Mesendoderm (in vitro differentiated cells): Measurements from ENCODE around the gene USP7.

Source experiments
- DNase-seq: peaks from one replicate; pipeline ENCODE4 v3.0.0; 2013
- H2AK5ac ChIP-seq: 2 replicates; pipeline ENCODE4 v1.6.1; 2013; ENCODE audit warnings: low read length, inconsistent platforms
- H2BK120ac ChIP-seq: 2 replicates; pipeline ENCODE4 v1.6.1; 2013; ENCODE audit warnings: low read depth, mild to moderate bottlenecking, low read length, moderate library complexity, mixed read lengths
- H2BK15ac ChIP-seq: replicated peaks from 2 replicates; pipeline ENCODE4 v1.6.1; 2013; ENCODE audit warnings: low read depth, mild to moderate bottlenecking, moderate library complexity
- H2BK5ac ChIP-seq: 2 replicates; pipeline ENCODE4 v1.6.1; 2013; ENCODE audit warnings: low read length, inconsistent platforms
- H3K18ac ChIP-seq: 2 replicates; pipeline ENCODE4 v1.6.1; 2013; ENCODE audit warnings: mild to moderate bottlenecking, low read length, mixed read lengths
- H3K23ac ChIP-seq: one replicate; pipeline ENCODE4 v1.6.1; 2013; ENCODE audit warnings: low read length
- H3K27ac ChIP-seq: 2 replicates; pipeline ENCODE4 v1.5.1; 2013; ENCODE audit warnings: low read depth, mild to moderate bottlenecking, inconsistent platforms, low read length, moderate library complexity
- H3K27me3 ChIP-seq: 2 replicates; pipeline ENCODE4 v1.6.1; 2013; ENCODE audit warnings: low read length, control low read depth, mild to moderate bottlenecking, inconsistent platforms; ENCODE audit not compliant: insufficient read depth, poor library complexity
- H3K36me3 ChIP-seq: 2 replicates; pipeline ENCODE4 v1.6.1; 2013; ENCODE audit warnings: low read length, inconsistent platforms; ENCODE audit not compliant: control insufficient read depth, insufficient read depth
- H3K4ac ChIP-seq: one replicate; pipeline ENCODE4 v1.6.1; 2013; ENCODE audit warnings: low read depth, mild to moderate bottlenecking, low read length, moderate library complexity
- H3K4me1 ChIP-seq: 2 replicates; pipeline ENCODE4 v1.6.1; 2013; ENCODE audit warnings: low read depth, low read length, inconsistent platforms; ENCODE audit not compliant: control insufficient read depth
- H3K4me2 ChIP-seq: 2 replicates; pipeline ENCODE4 v1.6.1; 2013; ENCODE audit warnings: low read length
- H3K4me3 ChIP-seq: 2 replicates; pipeline ENCODE4 v1.5.1; 2013; ENCODE audit warnings: mild to moderate bottlenecking, low read length
- H3K56ac ChIP-seq: one replicate; pipeline ENCODE4 v1.6.1; 2013; ENCODE audit warnings: low read length
- H3K79me1 ChIP-seq: 2 replicates; pipeline ENCODE4 v1.6.1; 2013; ENCODE audit warnings: low read length, inconsistent platforms
- H3K79me2 ChIP-seq: 2 replicates; pipeline ENCODE4 v1.6.1; 2013; ENCODE audit warnings: mild to moderate bottlenecking, low read length; ENCODE audit not compliant: control insufficient read depth, insufficient read depth
- H3K9ac ChIP-seq: 2 replicates; pipeline ENCODE4 v1.6.1; 2013; ENCODE audit warnings: low read length, inconsistent platforms
- H4K5ac ChIP-seq: one replicate; pipeline ENCODE4 v1.6.1; 2013; ENCODE audit warnings: low read length
- H4K8ac ChIP-seq: one replicate; pipeline ENCODE4 v1.6.1; 2013; ENCODE audit warnings: low read depth, mild to moderate bottlenecking, control low read depth, low read length, moderate library complexity
- WGBS: extraction: QIAGEN DNeasy Blood & Tissue Kit; methylation state at CpG from one replicate; pipeline ENCODE4 v1.1.7; 2013; ENCODE audit warnings: low lambda C conversion rate, missing lambda C conversion rate; ENCODE audit not compliant: insufficient coverage; ENCODE audit errors: extremely low coverage; 5-methylcytosine and 5-hydroxymethylcytosine counted together

USP7 gene

GRCh38 chr16:8887431-8887765 lies 76.3 kb downstream of the USP7 start:
- Histone ChIP-seq H2BK120ac (no peak overlapping the region), H3K4me3 (no peak overlapping the region), H4K5ac (no peak overlapping the region), H3K56ac (no peak overlapping the region), H3K4me2 (no peak overlapping the region), H3K18ac (no peak overlapping the region), H3K23ac (no peak overlapping the region), H3K9ac (no peak overlapping the region), H2BK5ac (no peak overlapping the region), H3K27ac (no peak overlapping the region), H3K4ac (no peak overlapping the region), H4K8ac (no peak overlapping the region), H3K79me2 (no peaks in the 10 kb centered on the region), H3K79me1 (no peaks in the 10 kb centered on the region), H2BK15ac (no peak overlapping the region), H3K27me3 (no peaks in the 10 kb centered on the region), H3K36me3 (peaks cover 11% of the 10 kb centered on the region), H2AK5ac (no peak overlapping the region), H3K4me1 (no peaks in the 10 kb centered on the region)
- no CpG with 5 or more reads among the region's 6 CpGs for WGBS
- DNase-seq = no peak

GRCh38 chr16:8886593-8887430 lies 76.9 kb downstream of the USP7 start:
- Histone ChIP-seq H3K9ac (no peak overlapping the region), H2BK120ac (no peak overlapping the region), H3K79me2 (no peaks in the 10 kb centered on the region), H3K4ac (no peak overlapping the region), H4K8ac (no peak overlapping the region), H3K27ac (no peak overlapping the region), H3K23ac (no peak overlapping the region), H2AK5ac (no peak overlapping the region), H3K18ac (no peak overlapping the region), H3K4me1 (no peaks in the 10 kb centered on the region), H3K4me2 (no peak overlapping the region), H2BK5ac (no peak overlapping the region), H4K5ac (no peak overlapping the region), H3K79me1 (no peaks in the 10 kb centered on the region), H3K36me3 (peaks cover 7% of the 10 kb centered on the region), H3K4me3 (no peak overlapping the region), H2BK15ac (no peak overlapping the region), H3K56ac (no peak overlapping the region), H3K27me3 (no peaks in the 10 kb centered on the region)
- DNase-seq = no peak
- no CpG with 5 or more reads among the region's 19 CpGs for WGBS

GRCh38 chr16:8885674-8886592 lies 77.8 kb downstream of the USP7 start:
- no peak overlapping the region for H3K4me3 ChIP-seq
- DNase-seq = peak; percentile 50
- no peak overlapping the region for H2BK15ac ChIP-seq
- H3K27me3 ChIP-seq = no peaks in the 10 kb centered on the region
- H3K79me2 ChIP-seq = no peaks in the 10 kb centered on the region
- no peak overlapping the region for H4K8ac ChIP-seq
- H2BK5ac ChIP-seq = no peak overlapping the region
- H3K79me1 ChIP-seq = no peaks in the 10 kb centered on the region
- no peaks in the 10 kb centered on the region for H3K4me1 ChIP-seq
- H2AK5ac ChIP-seq = no peak overlapping the region
- H2BK120ac ChIP-seq = no peak overlapping the region
- peak overlapping the region; percentile 42 for H3K56ac ChIP-seq
- H3K36me3 ChIP-seq = peaks cover 1% of the 10 kb centered on the region
- H3K27ac ChIP-seq = no peak overlapping the region
- no peak overlapping the region for H3K4me2 ChIP-seq
- H3K4ac ChIP-seq = no peak overlapping the region
- no peak overlapping the region for H3K18ac ChIP-seq
- WGBS = no CpG with 5 or more reads among the region's 20 CpGs
- no peak overlapping the region for H4K5ac ChIP-seq
- peak overlapping the region; percentile 80 for H3K23ac ChIP-seq
- no peak overlapping the region for H3K9ac ChIP-seq

- H3K4me1 ChIP-seq = no peaks in the 10 kb centered on the region
- H2BK120ac ChIP-seq = no peak overlapping the region
- no peak for DNase-seq
- H3K18ac ChIP-seq = no peak overlapping the region
- H4K5ac ChIP-seq = no peak overlapping the region
- H3K79me2 ChIP-seq = no peaks in the 10 kb centered on the region
- no peaks in the 10 kb centered on the region for H3K27me3 ChIP-seq
- WGBS = no CpG with 5 or more reads among the region's 17 CpGs
- no peak overlapping the region for H4K8ac ChIP-seq
- no peaks in the 10 kb centered on the region for H3K79me1 ChIP-seq
- H3K4ac ChIP-seq = no peak overlapping the region
- no peak overlapping the region for H3K27ac ChIP-seq
- H3K4me2 ChIP-seq = no peak overlapping the region
- no peak overlapping the region for H3K23ac ChIP-seq
- no peak overlapping the region for H3K9ac ChIP-seq
- no peak overlapping the region for H2BK5ac ChIP-seq
- no peaks in the 10 kb centered on the region for H3K36me3 ChIP-seq
- no peak overlapping the region for H2BK15ac ChIP-seq
- H3K56ac ChIP-seq = no peak overlapping the region
- no peak overlapping the region for H3K4me3 ChIP-seq
- H2AK5ac ChIP-seq = no peak overlapping the region
These were observed 80.9 kb downstream of the USP7 start for GRCh38 chr16:8882725-8883377.

- H3K4me2 ChIP-seq = no peak within 1 kb of the TSS
- no peak within 1 kb of the TSS for H2BK120ac ChIP-seq
- no peak within 1 kb of the TSS for H4K8ac ChIP-seq
- no peak within 1 kb of the TSS for H3K56ac ChIP-seq
- no peak within 1 kb of the TSS for H2AK5ac ChIP-seq
- no peaks in the 10 kb centered on the region for H3K4me1 ChIP-seq
- H3K4me3 ChIP-seq = no peak within 1 kb of the TSS
- no peak for DNase-seq
- H4K5ac ChIP-seq = no peak within 1 kb of the TSS
- H3K27ac ChIP-seq = no peak within 1 kb of the TSS
- no peaks in the 10 kb centered on the region for H3K27me3 ChIP-seq
- H3K79me1 ChIP-seq = no peaks in the 10 kb centered on the region
- no peak within 1 kb of the TSS for H3K9ac ChIP-seq
- H3K4ac ChIP-seq = no peak within 1 kb of the TSS
- H2BK5ac ChIP-seq = no peak within 1 kb of the TSS
- no CpG with 5 or more reads among the region's 10 CpGs for WGBS
- no peaks in the 10 kb centered on the region for H3K79me2 ChIP-seq
- H2BK15ac ChIP-seq = no peak within 1 kb of the TSS
- H3K23ac ChIP-seq = no peak within 1 kb of the TSS
- H3K18ac ChIP-seq = no peak within 1 kb of the TSS
- no peaks in the 10 kb centered on the region for H3K36me3 ChIP-seq
These were observed 81.6 kb downstream of the USP7 start, which contains the start of gene LITAFD for GRCh38 chr16:8882041-8882617. LITAFD (plus strand) TSS chr16:8882351; CDS start chr16:8884356, 2,005 bp downstream.
